Lower leg skin (tissue), 3 donors: Measurements from ENCODE around the gene N4BP2L2.

Experiments
- POLR2A ChIP-seq, 2 donors: fragments of 450-650 bp; IDR thresholded peaks; one replicate each; pipeline ENCODE4 v1.6.1; 2016 to 2017; ENCODE audit warnings: antibody characterized with exemption in 2 of 2, mild to moderate bottlenecking in 1 of 2, moderate library complexity in 1 of 2
- TF ChIP-seq, protein P1 (sequence below), 3 donors: fragments of 450-650 bp; IDR thresholded peaks; one replicate each; pipeline ENCODE4 v1.5.1; 2016; ENCODE audit warnings: antibody characterized with exemption in 3 of 3, mild to moderate bottlenecking in 3 of 3, moderate library complexity in 2 of 3

- TF ChIP-seq, protein P1, sequence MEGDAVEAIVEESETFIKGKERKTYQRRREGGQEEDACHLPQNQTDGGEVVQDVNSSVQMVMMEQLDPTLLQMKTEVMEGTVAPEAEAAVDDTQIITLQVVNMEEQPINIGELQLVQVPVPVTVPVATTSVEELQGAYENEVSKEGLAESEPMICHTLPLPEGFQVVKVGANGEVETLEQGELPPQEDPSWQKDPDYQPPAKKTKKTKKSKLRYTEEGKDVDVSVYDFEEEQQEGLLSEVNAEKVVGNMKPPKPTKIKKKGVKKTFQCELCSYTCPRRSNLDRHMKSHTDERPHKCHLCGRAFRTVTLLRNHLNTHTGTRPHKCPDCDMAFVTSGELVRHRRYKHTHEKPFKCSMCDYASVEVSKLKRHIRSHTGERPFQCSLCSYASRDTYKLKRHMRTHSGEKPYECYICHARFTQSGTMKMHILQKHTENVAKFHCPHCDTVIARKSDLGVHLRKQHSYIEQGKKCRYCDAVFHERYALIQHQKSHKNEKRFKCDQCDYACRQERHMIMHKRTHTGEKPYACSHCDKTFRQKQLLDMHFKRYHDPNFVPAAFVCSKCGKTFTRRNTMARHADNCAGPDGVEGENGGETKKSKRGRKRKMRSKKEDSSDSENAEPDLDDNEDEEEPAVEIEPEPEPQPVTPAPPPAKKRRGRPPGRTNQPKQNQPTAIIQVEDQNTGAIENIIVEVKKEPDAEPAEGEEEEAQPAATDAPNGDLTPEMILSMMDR (IDR thresholded peaks at IDR 0.05), result no peak
- TF ChIP-seq POLR2A (IDR thresholded peaks at IDR 0.05), result peak in 1 of 2 donors; percentile 76
Measured at GRCh38 chr13:32427852-32428580, 110.6 kb downstream of the N4BP2L2 start, which contains the start of gene N4BP2L1.
